Left hindlimb (tissue), 1 donor: Measurements from ENCODE around the gene DOCK4.

Source experiments
- DNase-seq: peaks from one replicate; pipeline ENCODE4 v3.0.0-alpha.2; 2018

DOCK4 gene

GRCh38 chr7:111787741-111788140 is 418.5 kb downstream of the DOCK4 start:
- DNase-seq = no peak

- no peak for DNase-seq
These were observed 419.1 kb downstream of the DOCK4 start for GRCh38 chr7:111787099-111787498.

- no peak for DNase-seq
These were observed 421.1 kb downstream of the DOCK4 start for GRCh38 chr7:111785076-111785475.

GRCh38 chr7:111784296-111784695 is 421.9 kb downstream of the DOCK4 start:
- no peak for DNase-seq

- DNase-seq = no peak
These were observed 422.3 kb downstream of the DOCK4 start for GRCh38 chr7:111783854-111784253.

GRCh38 chr7:111780527-111780926 is 425.7 kb downstream of the DOCK4 start:
- DNase-seq = no peak

GRCh38 chr7:111775206-111775605 is 431.0 kb downstream of the DOCK4 start:
- no peak for DNase-seq

GRCh38 chr7:111772716-111773115 is 433.5 kb downstream of the DOCK4 start:
- DNase-seq = no peak

- no peak for DNase-seq
These were observed 434.6 kb downstream of the DOCK4 start for GRCh38 chr7:111771638-111772037.

- no peak for DNase-seq
These were observed 436.1 kb downstream of the DOCK4 start for GRCh38 chr7:111770116-111770515.

- no peak for DNase-seq
These were observed 440.2 kb downstream of the DOCK4 start for GRCh38 chr7:111765751-111766643.

GRCh38 chr7:111763221-111763801 is 442.9 kb downstream of the DOCK4 start:
- no peak for DNase-seq

GRCh38 chr7:111762799-111763198 is 443.4 kb downstream of the DOCK4 start:
- DNase-seq = no peak

GRCh38 chr7:111762211-111762610 is 444.0 kb downstream of the DOCK4 start:
- DNase-seq = no peak

- DNase-seq = no peak
These were observed 446.2 kb downstream of the DOCK4 start for GRCh38 chr7:111760043-111760442.

GRCh38 chr7:111758332-111758731 is 447.9 kb downstream of the DOCK4 start:
- no peak for DNase-seq

GRCh38 chr7:111756687-111757178 is 449.5 kb downstream of the DOCK4 start:
- DNase-seq = peak; percentile 50

GRCh38 chr7:111755383-111755782 is 450.8 kb downstream of the DOCK4 start:
- no peak for DNase-seq

- no peak for DNase-seq
These were observed 452.2 kb downstream of the DOCK4 start for GRCh38 chr7:111753968-111754367.

GRCh38 chr7:111752022-111752582 is 454.1 kb downstream of the DOCK4 start:
- DNase-seq = no peak

- DNase-seq = no peak
These were observed 455.3 kb downstream of the DOCK4 start for GRCh38 chr7:111750878-111751277.

GRCh38 chr7:111750228-111750627 is 456.0 kb downstream of the DOCK4 start:
- DNase-seq = no peak

- no peak for DNase-seq
These were observed 456.6 kb downstream of the DOCK4 start for GRCh38 chr7:111749625-111750024.

- no peak for DNase-seq
These were observed 458.5 kb downstream of the DOCK4 start for GRCh38 chr7:111747718-111748117.
